Measurements from ENCODE around the gene PLEKHF1. TPM values are rescaled to one million over a fixed set of nuclear protein-coding genes. Genes with fewer than 3 reads are reported as not detected.
"Not testable (repeated sequence)": the region's sequence is repeated elsewhere in the genome, so short reads cannot be mapped to it uniquely, and the experiment has no call there.

PLEKHF1 gene, protein sequence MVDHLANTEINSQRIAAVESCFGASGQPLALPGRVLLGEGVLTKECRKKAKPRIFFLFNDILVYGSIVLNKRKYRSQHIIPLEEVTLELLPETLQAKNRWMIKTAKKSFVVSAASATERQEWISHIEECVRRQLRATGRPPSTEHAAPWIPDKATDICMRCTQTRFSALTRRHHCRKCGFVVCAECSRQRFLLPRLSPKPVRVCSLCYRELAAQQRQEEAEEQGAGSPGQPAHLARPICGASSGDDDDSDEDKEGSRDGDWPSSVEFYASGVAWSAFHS
- total RNA-seq, result 11.3 TPM

DNA sequence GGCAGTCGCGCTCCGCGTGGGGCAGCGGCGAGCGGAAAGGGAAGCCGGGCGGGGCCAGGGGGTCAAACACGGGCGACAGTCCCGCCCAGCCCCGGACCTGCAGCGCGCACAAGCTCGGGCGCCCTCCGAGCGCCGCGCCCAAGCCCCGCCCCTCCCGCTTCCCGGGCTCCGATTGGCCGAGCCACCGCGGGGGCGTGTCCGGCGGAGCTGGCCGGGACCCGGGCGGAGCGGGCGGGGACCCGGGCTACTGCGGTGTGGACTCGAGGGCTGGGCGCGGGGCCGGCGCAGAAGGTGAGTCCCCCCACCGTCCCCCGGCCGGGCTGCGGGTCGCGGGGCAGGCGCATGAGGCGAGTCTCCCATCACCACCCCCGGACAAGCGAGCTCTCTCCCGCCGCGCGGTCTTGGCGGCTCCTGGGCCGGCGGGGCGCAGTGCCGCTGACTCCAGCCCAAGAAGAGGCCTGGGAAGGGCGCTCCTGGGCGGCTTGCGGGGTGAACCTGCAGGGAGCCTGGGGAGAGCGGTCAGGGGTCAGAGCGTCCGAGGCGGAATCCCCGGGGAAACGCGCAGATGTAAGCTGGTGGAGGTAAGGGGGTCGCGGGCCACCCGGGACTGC is at the start of gene PLEKHF1:
TSS of gene PLEKHF1 (plus strand) at position 247 of the 611 bp plus-strand sequence. CDS start 8,379 bp downstream, outside the sequence.
- ATAC-seq, result peak; percentile 89

DNA sequence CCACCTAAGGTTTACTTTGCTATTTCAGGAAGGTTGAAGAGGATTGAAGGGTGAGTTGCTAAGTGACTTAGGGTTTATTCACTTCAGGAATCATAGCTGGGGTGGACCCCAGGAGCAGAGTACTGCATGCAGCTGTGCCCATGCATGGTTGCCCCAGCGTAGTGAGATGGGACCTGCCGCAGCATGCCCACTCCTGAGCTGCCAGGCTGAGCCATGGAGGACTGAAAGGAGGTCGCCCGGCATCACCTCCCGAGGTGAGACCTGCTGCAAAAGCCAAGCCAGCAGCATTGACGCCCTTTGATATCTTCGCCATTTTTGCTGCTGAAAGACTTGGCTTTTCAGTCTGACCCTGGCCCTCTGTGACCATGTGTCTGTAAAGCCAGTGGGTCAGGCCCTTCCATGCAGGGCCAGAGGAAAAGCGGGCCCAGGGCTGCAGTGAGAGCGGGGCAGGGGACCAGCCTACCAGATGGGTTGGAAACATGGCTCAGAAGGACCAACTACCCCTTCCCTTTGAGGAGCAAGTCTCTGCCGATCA is 49.3 kb upstream of the PLEKHF1 start:
- DNase-seq (ENCODE audit: low spot score) (no peak), ATAC-seq (no peak)

More for the DNA sequence above, at the start of gene PLEKHF1:
- peak; percentile 97 for DNase-seq (ENCODE audit: low spot score)

DNA sequence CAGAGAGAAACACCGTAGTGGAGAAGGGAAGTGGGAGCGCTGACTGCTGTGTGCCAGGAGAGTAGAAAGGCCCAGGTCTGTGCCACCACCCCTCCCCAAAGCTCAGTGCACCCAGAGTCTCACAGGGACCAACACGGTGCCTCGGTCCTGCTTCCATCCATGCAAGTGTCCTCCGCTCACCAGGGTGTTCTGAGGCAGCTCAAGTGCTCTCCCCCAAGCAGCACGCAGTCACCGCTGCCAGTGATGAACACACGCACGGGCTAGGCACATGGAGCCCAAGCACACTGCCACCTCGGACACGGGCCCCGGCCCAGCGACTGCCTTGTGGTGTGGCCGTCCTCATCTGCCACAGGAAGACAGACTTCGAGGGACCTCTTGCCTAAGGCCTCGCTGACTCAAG is 48.7 kb upstream of the PLEKHF1 start:
- ATAC-seq, result no peak
- DNase-seq (ENCODE audit: low spot score), result no peak

DNA sequence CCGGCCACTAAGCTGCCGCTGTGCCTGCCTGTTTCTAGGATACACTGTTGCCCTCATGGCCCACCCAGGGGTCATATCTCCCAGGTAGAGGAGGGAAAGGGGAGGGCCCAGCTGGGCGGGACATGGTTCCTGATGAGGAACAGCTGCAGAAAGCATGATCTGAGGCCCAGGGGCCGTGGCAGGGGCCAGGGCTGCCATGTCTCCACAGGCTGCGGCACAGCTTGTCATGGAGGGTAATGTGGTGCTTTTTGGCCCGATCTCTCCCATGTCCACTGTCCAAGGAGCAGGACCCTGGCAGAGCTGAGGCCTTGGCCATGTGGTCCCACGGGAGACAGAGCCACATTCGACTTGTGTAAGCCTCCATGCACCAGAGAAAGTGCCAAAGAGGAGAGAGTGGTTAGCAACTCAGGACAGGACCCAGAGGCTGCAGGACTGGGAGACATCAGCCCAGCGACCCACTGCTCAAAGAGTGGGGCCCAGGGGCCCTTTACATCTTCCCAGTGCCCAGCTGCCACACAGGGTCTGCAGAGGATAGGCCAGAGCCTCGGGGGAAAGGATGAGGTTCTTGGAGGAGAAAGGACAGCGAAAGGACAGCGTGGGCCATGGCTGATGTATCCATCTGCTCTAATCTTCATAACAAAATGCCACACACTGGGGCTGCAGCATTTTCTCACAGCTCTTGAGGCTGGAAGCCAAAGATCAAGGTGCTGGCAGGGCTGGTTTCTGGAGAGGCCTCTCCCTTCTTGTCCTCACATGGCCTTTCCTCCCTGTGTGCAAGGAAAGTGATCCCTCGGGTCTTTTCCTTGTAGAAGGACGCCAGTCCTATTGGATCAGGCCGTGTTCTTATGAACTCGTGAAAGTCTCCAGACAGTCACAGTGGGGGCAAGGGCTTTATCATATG is 47.6 kb upstream of the PLEKHF1 start:
- DNase-seq (ENCODE audit: low spot score) (no peak), ATAC-seq (no peak)

DNA sequence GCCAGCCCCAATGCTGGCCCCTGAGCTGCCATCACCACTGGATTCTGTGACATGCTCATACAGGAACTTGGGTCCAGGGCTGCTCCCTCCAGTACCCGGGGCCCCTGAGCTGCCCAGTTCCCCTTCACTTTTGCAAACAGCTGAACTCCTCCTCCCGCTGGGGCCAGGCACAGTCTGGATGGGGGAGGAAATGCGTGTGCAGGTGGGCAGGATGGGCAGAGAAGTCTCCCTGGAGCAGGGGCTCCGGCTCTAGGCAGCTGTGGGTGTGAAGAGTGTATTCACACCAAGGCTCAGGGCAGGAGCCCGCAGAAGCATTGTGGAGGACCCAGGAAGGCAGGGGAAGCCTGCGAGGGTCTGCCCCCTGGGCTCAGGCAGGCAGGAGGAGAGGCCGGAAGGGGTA is 46.8 kb upstream of the PLEKHF1 start:
- no peak for DNase-seq (ENCODE audit: low spot score)
- ATAC-seq, result no peak

DNA sequence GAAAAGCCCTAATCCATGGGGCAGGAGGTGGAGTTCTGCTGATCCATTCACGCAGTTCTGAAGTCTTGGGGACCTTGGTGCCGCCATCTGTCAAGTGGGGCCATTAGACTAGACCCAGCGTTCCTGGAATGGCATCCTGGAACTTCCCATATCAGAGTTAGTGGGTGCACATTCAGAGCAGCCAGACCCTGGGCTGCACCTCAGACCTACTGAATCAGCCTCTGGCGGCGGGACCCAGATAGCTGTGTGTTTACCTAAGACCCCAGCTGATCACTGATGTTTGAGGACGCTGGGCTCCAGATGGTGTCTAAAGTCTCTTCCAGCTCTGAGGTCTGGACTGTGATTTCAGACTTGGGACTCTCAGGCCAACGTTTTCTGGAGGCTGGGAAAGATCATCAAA is 46.4 kb upstream of the PLEKHF1 start:
- no peak for DNase-seq (ENCODE audit: low spot score)

DNA sequence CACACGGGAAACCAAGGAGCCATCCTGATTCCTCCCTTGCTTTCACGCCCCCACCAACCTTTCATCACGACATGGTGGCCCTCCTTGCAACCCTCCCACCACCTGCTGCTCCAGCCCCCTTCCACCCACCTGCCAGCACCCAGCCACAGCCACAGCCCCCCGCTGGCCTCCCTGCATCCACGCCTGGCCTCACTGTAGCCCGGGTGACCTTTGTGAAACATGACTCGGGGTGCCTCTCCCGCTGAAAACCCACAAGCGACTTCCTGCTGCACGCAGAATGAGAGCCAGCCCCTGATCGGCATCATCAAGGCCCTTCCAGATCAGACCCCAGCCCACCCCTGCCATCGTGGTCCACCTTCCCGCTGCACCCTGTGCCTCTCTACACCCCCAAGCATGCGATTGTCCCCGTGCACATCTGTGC is 44.3 kb upstream of the PLEKHF1 start:
- DNase-seq (ENCODE audit: low spot score) (no peak), ATAC-seq (no peak)

More for the DNA sequence above, 46.4 kb upstream of the PLEKHF1 start:
- no peak for ATAC-seq

DNA sequence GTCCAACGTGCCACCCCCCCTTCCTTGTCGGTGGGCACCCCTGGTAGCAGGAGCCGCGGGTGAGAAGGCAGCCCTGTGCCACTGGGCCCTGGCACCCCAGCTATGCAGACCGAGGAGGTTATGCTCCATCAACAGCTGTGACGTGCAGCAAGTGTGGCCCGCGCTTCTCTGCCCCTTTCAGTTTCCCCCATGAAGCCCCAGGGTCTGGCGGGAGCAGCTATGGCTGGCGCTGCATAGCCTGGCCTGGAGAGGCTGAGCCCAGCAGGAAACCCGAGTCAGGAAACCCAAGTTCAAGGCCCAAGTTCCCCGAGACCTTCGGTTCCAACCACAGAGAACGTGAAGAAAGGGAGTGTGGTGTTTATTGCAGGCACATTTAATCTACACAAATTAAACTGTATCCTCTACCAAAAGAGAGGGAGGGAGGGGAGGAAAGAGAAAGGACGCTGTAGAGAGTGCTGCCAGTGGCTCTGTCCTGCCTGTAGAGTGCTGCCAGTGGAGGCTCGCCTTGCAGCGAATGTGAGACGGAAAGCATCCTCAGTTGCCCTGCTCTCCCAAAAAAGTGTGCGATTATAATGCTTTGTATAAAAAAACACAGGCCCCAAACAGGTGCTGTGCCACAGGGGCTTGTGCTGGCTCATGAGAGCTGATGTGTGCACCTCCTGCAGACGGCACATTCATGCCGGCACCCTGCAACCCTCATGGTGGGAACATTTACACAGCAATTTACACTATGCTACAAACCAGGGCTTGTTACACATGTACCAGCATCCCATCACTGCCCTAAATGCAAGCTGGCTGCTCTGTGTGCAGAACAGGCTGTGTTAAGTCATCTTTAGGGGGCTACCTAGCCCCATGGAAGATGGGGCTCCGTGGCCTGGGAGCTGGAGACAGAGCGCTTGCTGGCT is 42.8 kb upstream of the PLEKHF1 start:
- DNase-seq (ENCODE audit: low spot score) (no peak), ATAC-seq (no peak)

DNA sequence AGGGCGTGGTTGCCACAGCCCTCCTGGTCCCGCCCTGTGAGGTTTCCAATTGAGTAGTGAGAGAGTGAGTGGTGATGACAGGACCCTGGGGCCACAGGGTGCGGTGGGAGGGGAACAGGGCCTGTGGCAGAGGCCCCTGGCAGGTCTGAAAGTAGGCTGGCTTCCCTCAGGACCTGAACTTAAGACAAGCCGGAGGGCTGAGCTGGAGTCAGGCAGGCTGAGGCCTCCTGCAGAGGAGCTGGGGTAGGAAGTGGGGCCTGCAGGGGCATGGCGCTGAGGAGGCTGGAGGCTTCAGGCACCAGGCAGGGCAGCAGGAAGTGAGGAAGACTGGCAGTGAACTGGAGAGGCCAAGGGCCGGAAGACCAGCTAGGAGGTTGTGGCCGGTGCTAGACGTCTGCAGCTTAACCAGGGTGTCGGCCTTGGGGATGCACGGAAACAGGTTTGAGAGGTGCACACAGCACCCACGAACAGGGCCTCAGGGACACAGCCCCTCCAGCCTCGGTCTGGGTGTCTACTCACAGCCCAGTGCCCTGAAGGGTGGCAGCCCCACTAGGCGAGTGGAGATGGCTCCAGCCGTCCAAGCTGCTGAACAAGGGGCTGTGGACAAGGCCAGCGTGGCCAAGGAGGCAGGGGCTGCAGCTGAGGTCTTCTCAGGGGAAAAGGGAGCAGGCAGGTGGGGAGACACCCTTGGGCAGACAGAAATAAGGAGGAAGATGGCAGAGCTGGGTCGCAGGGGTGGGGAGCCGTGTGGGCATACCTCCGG is 41.4 kb upstream of the PLEKHF1 start:
- ATAC-seq (no peak), DNase-seq (ENCODE audit: low spot score) (no peak)

DNA sequence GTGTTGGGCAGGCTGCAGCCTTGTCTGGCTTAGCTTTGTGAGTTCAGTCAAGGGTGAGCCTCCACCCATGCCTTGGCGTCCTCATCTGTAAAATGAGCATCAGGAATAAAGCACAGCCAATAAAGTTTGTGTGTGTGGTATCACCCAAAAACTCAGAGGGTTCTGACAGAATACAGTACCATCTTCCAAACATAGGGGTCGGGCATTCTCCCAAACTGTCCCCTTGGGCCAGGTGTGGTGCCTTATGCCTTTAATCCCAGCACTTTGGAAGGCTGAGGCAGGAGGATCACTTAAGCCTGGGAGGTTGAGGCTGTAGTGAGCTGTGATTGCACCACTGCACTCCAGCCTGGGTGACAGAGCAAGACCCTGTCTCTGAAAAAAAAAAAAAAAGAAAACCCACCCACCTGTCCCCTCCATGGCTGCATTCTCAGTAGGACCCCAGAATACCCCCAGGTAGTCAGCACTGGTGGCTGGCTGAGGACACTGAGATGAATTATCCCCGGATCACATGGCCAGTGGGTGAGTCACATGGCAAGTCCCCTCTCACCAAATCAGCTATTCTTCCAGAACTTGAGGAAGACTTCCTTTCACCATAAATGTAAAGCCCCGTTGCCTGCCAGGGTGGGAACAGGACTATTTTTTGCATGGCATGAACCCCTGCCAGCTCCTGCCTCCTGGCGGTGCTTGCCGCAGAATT is 40.6 kb upstream of the PLEKHF1 start:
- DNase-seq (ENCODE audit: low spot score) (no peak), ATAC-seq (no peak)

DNA sequence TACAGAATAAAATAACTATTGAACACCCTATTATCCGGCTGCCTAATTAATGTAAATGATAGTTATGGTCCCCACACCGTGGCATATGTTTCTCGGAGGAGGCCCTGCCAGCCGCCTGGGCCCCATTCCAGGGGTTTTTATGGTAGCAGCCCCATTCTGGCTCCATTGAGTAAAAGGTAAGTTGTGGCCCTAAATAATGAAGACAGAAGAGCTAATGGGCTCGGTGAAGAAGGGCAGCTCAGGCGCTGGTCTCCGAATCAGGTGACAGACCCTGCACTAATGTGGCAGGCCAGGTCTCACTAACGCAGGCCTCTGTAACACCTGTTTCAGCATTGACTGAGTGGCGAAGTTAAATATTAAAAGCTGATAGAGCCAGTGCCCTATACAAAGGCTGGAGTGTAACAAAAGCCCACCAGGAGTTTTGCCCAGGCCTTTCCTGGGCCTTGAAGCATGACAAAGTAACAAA is 40.0 kb upstream of the PLEKHF1 start:
- DNase-seq (ENCODE audit: low spot score) (no peak), ATAC-seq (no peak)

DNA sequence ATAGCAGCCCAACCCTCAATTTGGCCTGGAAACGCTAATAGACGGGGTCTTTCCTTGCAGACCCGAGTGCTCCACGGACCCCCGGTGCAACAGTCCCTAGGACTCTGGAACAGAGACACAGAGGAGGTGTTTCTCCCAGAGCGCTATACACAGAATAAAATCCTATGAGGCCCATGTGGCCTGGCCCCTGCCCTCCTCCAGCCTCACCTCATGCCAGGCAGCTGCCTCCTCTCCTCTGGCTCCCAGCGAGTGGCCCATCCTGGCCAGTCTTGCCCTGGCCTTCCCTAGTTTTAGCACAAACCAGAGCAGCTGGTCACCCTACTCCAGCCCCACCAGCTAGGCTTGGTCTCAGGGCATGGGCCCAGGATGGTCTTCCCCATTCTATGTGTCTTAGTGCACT is 38.9 kb upstream of the PLEKHF1 start:
- DNase-seq (ENCODE audit: low spot score), result no peak

DNA sequence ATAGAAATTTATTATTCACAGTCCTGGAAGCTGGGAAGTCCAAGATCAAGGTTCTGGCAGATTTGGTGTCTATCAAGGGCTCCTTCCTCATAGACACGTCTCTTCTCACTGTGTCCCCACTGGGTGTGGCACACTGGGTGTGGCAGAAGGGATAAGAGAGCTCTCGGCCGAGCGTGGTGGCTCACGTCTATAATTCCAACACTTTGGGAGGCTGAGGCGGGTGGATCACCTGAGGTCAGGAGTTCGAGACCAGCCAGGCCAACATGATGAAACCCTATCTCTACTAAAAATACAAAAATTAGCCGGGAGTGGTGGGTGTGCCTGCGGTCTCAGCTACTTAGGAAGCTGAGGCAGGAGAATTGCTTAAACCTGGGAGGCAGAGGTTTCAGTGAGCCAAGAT is 38.4 kb upstream of the PLEKHF1 start:
- DNase-seq (ENCODE audit: low spot score); ATAC-seq: not testable (repeated sequence)

More for the DNA sequence above, 38.9 kb upstream of the PLEKHF1 start:
- no peak for ATAC-seq

DNA sequence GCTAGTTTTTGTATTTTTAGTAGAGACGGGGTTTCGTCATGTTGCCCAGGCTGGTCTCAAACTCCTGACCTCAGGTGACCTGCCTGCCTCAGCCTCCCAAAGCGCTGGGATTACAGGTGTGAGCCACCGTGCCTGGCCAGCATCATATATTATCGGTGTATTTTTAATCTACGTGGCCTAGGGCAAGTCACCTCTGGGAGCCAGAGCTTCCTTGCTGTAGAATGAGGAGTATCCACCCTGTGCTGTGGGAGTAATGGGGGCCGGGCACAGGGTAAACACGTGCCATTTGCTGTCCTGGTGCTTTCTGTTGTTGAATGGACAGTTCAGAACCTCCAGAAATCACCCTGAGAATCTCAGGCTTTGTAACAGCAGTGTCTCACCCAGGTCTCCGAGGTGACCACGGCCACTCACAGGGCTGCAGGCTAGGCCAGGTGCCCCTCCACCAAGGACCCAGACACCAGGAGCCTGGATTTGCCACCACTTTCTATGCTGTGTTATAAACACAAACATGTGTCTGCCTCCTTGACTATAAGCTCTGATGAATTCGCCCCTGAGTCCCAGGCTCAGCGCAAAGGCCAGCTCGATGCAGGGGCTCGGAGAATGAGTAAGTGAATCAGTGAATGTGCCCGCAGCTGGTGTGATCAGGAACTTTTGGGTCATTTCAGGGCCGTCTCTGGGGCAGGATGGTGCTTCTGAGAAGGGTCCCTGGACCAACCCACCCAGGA is 36.4 kb upstream of the PLEKHF1 start:
- DNase-seq (ENCODE audit: low spot score) (no peak), ATAC-seq (no peak)

DNA sequence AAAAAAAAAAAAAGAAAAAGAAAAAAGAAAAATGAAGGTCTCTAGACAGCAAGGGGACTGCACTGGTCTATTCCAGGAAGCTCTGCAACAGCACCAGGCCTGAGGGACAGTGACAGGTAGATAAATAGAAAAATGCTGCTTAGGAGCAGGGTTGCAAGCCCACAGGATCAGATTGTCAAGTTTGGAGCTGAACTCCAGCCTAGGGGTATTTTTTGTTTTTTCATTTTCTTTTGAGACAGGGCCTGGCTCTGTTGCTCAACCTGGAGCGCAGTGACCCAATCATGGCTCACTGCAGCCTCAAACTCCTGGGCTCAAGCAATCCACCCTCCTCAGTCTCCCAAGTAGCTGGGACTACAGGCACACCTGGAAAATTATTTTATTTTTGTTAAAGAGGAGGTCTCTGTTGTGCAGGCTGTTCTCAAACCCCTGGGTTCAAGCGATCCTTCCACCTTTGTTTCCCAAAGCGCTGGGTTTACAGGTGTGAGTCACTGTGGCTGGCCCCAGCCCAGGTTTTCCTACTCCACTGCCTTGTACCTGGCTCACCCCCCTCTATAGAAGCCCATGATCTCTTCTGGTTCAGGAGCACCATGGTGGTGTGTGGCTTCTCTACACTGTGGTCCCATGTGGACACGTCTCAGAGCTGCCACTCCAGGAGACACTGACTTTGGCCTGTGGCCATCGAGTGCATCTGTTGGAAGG is 35.3 kb upstream of the PLEKHF1 start:
- no peak for ATAC-seq
- no peak for DNase-seq (ENCODE audit: low spot score)

DNA sequence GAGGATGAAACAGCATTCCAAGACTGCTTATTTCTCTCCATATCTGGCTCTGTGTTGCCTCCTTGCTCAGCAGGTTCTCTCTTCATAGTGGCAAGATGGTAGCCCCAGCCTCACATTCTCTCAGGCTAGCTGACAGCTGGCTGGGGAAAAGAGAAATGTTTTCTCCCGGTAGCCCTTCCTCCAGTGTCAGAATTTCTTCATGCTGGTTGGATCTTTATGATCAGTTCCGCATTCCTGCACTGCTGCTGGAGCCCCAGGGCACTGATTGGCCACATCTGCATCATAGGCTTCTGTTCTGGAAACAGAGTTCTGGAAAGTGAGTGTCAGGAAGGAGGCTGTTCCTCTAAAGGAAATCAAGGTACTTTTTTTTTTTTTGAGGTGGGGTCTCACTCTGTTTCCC is 34.6 kb upstream of the PLEKHF1 start:
- ATAC-seq, result no peak
- DNase-seq (ENCODE audit: low spot score), result no peak

DNA sequence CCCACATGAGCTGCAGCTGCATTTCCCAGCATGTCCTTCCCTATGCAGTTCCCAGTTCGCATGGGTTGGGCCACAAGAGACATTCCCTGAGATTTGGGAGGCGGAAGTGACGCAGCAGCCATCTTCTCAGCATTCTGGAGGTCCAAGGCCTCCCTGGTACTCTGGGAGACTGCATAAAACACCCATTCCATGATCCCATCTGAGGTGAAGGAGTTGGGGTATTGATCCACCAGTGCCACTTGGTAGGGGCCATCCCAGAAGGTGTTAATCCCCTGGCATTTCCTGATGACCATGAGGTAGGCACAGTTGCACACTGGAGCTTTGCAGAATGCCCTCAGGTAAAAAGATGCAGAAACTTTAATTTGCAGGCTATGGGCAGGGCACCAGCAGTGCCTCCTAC is 33.8 kb upstream of the PLEKHF1 start:
- no peak for DNase-seq (ENCODE audit: low spot score)
- ATAC-seq, result no peak

DNA sequence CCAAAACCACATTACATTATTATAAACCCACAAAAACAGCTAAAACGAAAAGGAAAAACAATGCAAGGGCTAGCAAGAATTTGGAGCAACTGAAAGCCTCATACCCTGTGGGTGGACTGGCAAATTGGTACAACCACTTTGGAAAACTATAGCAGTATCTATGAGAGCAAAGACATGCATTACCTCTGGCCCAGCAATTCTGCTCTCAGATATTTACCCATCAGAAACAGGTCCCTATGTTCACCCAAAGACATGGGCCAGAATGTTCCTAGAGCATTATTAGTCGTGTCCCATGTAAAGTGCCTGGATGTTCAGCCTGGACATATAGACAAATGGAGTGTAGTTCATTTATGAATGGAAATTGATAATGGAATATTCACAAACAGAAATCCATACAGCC is 31.3 kb upstream of the PLEKHF1 start:
- DNase-seq (ENCODE audit: low spot score) (no peak), ATAC-seq (no peak)
